ENCODE data around the gene CAD.

Gene CAD

DNA sequence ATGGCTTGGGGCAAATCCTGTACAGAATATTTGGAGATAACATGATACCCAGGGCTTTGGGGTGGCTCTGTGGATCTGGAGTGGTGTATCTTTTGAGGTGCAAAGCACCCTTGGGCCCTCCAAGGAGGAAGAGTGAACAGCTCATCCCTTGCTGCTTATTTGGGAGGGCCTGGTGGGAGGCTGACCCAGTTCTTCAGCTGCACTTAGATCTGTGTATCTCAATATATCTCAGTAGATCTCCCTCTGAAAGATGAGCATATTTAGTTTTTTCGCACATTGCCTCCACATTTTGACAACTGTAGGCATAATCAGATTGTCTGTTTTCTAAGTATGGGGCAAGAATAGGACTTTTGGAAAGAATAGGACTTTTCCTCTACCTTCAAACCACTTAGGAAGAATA, 67.8 kb downstream of the CAD start:
- no peak for DNase-seq

GRCh38 chr2:27285481-27285880, 68.3 kb downstream of the CAD start:
- DNase-seq = no peak

- no peak for DNase-seq
These were observed 71.4 kb downstream of the CAD start for GRCh38 chr2:27288610-27289009.

- DNase-seq = no peak
These were observed 73.4 kb downstream of the CAD start for GRCh38 chr2:27290549-27290948.

DNA sequence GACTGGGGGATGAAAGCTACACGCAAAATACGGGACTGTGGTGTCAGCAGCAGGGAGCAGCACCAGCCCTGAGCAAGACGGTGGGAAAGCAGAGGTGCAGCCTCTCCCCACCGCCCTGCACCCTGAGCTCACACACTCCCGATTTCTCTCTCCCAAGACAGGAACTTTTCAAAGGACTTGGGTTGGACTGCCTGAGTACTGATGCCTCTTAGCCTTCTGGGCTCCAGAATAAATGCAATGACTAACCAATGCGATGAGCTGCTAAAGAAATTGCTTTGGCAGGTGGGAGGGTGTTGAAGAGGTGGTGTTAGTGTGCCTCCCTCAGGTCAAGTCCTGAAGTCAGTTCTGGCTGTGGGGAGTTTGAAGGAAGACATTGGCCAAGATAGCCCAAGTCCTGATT, 74.7 kb downstream of the CAD start:
- DNase-seq = no peak

All from SIG-M5 (cell line).